ENCODE measurements around the gene L3MBTL1. TPM values are rescaled to one million over a fixed set of nuclear protein-coding genes. Genes with fewer than 3 reads are reported as not detected.
A peak's percentile ranks its signal among the peaks of the same experiment; 100 is the strongest.

L3MBTL1 gene
- total RNA-seq, 1 donor from 2014 or later, result 22.4 TPM

DNA sequence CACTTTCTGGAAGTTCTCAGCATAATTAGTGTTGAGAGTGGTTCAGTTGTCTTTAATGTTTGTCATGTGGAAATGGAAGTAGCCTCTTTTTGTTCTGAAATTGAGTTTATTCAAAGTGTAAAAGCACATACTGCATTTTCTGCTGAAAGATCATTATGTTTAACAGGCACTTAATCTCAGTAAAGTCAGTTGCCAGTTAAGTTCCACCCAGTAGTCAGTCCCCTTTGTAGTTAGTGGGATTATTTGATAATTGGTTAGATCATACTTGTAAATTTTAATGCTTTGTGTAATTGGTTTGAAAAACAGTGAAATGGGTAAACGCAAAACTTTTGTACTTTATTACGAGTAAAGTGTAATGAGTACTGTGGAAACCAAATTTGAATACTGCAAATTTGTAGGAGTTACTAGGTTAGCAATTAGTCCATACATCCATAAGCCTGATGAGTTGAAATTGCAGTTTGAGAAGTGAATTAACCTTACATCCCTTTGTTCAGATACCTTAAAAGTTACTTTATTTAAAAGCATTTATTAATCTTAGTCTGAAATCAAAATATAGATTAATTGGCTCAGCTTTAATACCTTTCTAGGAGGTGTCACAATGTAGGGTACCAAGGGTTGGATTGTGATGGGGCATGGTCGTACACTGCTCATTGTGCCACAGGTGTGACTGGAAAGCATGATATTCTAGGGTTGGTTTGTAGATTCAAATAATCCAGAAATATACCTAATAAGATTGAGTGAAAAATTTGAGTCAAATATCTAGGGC is 45.4 kb upstream of the L3MBTL1 start:
- Mint-ChIP-seq H3K4me1 (peaks cover 49% of the 10 kb centered on the region), H3K36me3 (ENCODE audit: low read depth) (peaks cover 56% of the 10 kb centered on the region), H3K27ac (ENCODE audit: unreplicated experiment) (no peak overlapping the region), H3K9me3 (no peaks in the 10 kb centered on the region), H3K27me3 (ENCODE audit: low read depth) (peaks cover 7% of the 10 kb centered on the region), H3K4me3 (peak overlapping the region; percentile 35)
- TF ChIP-seq CTCF (conservative IDR thresholded peaks at IDR 0.05), result no peak
- DNase-seq (ENCODE audit: low read depth, low spot score), result no peak

GRCh38 chr20:43462660-43463526 is 44.6 kb upstream of the L3MBTL1 start:
- no peak for TF ChIP-seq CTCF (conservative IDR thresholded peaks at IDR 0.05)
- Mint-ChIP-seq H3K27ac (ENCODE audit: unreplicated experiment) (no peak overlapping the region), H3K9me3 (no peaks in the 10 kb centered on the region), H3K36me3 (ENCODE audit: low read depth) (peaks cover 53% of the 10 kb centered on the region), H3K4me3 (no peak overlapping the region), H3K4me1 (peaks cover 44% of the 10 kb centered on the region), H3K27me3 (ENCODE audit: low read depth) (peaks cover 3% of the 10 kb centered on the region)
- DNase-seq (ENCODE audit: low read depth, low spot score), result no peak

- Mint-ChIP-seq H3K9me3 (no peaks in the 10 kb centered on the region), H3K4me1 (peaks cover 44% of the 10 kb centered on the region), H3K36me3 (ENCODE audit: low read depth) (peaks cover 52% of the 10 kb centered on the region), H3K27me3 (ENCODE audit: low read depth) (peaks cover 3% of the 10 kb centered on the region), H3K4me3 (peak overlapping the region; percentile 47), H3K27ac (ENCODE audit: unreplicated experiment) (no peak overlapping the region)
- no peak for DNase-seq (ENCODE audit: low read depth, low spot score)
- TF ChIP-seq CTCF (conservative IDR thresholded peaks at IDR 0.05), result no peak
Observed at GRCh38 chr20:43463527-43464218, 43.8 kb upstream of the L3MBTL1 start.

DNA sequence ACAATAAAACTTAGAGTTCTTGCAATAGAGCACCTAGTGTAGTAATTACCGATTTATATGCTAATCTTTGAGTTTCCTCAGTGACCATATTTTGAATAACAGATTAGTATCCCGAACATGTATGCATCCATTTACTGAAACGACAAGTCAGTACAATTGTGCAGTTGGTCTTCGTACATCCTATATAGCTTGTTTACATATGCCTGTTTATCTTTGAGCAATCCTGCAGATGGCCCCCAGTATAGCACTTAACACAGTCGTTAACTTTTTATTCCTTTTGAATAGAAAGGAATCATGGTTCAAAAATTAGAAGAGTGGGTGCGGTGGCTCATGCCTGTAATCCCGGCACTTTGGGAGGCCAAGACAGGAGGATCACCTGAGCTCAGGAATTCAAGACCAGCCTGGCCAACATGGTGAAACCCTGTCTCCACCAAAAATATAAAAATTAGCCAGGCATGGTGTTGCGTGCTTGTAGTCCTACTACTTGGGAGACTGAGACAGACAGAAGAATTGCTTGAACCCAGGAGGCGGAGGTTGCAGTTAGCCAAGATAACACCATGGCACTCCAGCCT is 43.2 kb upstream of the L3MBTL1 start:
- peaks cover 38% of the 10 kb centered on the region for H3K4me1 Mint-ChIP-seq
- H3K27ac Mint-ChIP-seq (ENCODE audit: unreplicated experiment), result no peak overlapping the region
- H3K27me3 Mint-ChIP-seq (ENCODE audit: low read depth), result peaks cover 3% of the 10 kb centered on the region
- H3K9me3 Mint-ChIP-seq, result no peaks in the 10 kb centered on the region
- H3K36me3 Mint-ChIP-seq (ENCODE audit: low read depth), result peaks cover 47% of the 10 kb centered on the region
- DNase-seq (ENCODE audit: low read depth, low spot score), result no peak
- peak overlapping the region; percentile 47 for H3K4me3 Mint-ChIP-seq
- TF ChIP-seq CTCF (conservative IDR thresholded peaks at IDR 0.05), result no peak

DNA sequence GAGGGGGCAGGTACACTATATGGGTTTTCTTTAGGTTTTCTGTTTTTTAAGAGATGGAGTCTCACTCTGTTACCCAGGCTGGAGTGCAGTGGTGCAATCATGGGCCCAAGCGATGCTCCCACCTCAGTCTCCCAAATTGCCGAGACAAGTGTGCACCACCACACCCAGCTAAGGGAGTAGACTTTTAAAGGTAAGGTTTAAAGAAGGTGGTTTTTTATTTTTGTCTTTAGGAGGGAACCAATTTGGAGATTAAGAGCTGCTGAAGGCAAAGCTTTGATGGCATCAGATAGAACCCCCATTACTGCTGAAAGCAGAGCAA is 41.9 kb upstream of the L3MBTL1 start:
- H3K9me3 Mint-ChIP-seq, result no peaks in the 10 kb centered on the region
- peaks cover 3% of the 10 kb centered on the region for H3K27me3 Mint-ChIP-seq (ENCODE audit: low read depth)

More for the DNA sequence above, 41.9 kb upstream of the L3MBTL1 start:
- no peak overlapping the region for H3K27ac Mint-ChIP-seq (ENCODE audit: unreplicated experiment)
- DNase-seq (ENCODE audit: low read depth, low spot score), result no peak
- TF ChIP-seq CTCF (conservative IDR thresholded peaks at IDR 0.05), result no peak
- H3K36me3 Mint-ChIP-seq (ENCODE audit: low read depth), result peaks cover 41% of the 10 kb centered on the region
- peak overlapping the region; percentile 29 for H3K4me3 Mint-ChIP-seq
- peaks cover 25% of the 10 kb centered on the region for H3K4me1 Mint-ChIP-seq
